Measurements from ENCODE around the gene PRELID3B. TPM values are rescaled to one million over a fixed set of nuclear protein-coding genes. Genes with fewer than 3 reads are reported as not detected.
A peak's percentile ranks its signal among the peaks of the same experiment; 100 is the strongest.
"Not testable (repeated sequence)": the region's sequence is repeated elsewhere in the genome, so short reads cannot be mapped to it uniquely, and the experiment has no call there.

Gene PRELID3B
- total RNA-seq, 1 donor from 2014 or later, result 93.8 TPM

DNA sequence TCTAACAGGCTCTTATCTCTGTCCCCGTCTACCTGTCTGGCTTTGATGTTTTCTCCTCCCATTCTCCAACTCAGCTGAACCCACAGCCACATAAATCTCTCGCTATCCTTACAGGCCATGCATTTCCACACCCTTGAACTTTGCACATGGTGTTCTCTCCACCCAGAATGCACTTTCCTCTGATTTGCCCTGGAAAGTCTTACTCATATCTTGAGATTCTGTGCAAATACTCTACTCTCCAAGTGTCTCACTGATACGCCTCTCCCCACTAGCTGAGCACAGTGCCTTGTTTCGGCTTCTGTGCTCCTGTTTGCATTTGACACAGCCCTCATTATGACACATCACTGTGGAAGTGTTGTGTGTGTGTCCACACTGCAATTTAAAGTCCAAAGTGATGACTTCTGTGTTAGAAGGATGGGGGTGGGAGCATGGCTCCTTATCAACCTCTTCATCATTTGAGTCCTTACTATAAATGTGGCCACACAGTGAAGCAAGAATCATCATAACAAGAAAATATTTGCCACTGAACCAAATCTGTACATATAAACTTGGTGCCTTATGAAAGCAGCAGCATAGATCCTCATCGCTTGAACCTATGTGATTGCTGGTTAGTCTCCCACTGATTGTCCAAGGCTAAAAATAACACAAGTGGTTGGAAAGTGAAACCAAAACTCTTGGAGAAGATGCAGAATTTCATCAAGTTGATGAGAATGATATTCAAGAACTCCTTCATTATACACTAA lies 5.5 kb upstream of the PRELID3B start:
- no peak for DNase-seq

- DNase-seq, result no peak
Observed at GRCh38 chr20:59046862-59047261, 4.3 kb upstream of the PRELID3B start.

- no peak for DNase-seq
Observed at GRCh38 chr20:59044796-59045195, 2.2 kb upstream of the PRELID3B start.

- DNase-seq, result no peak
Observed at GRCh38 chr20:59044295-59044694, 1.7 kb upstream of the PRELID3B start.

GRCh38 chr20:59043698-59044097 lies 1.1 kb upstream of the PRELID3B start:
- DNase-seq, result no peak

GRCh38 chr20:59042796-59043631 lies 428 bp upstream of the PRELID3B start:
- DNase-seq, result peak; percentile 96

DNA sequence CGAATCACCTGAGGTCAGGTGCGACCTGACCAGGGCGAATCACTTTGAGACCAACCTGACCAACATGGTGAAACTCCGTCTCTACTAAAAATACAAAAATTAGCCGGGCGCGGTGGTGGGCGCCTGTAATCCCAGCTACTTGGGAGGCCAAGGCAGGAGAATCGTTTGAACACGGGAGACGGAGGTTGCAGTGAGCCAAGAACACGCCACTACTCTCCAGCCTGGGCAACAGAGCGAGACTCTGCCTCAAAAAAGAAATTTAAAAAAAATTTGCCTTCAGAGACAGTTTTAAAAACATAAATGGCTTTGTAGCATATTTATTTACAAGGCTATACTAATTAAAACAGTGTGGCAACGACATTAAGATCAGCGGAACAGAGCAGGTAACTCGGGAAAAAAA lies 1.1 kb downstream of the PRELID3B start:
- DNase-seq, result not testable (repeated sequence)

DNA sequence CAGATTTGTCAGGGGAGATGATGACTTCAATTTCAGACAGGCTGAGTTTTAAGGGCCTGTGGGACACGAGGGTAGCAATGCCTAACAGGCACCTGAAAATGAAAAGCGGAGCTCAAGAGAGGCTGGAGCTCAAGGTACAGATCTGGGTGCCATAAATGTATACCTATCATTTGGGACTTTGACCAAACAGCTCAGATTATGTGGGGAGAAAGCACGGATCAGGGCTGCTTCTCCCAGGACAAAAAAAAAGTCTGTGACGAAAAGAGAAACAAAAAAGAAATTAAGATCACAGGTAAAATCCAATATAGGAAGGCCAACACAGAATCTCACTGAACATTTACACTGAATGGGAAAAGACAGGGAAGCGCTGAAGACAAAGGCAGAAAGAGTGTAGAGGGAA lies 1.9 kb downstream of the PRELID3B start:
- no peak for DNase-seq

DNA sequence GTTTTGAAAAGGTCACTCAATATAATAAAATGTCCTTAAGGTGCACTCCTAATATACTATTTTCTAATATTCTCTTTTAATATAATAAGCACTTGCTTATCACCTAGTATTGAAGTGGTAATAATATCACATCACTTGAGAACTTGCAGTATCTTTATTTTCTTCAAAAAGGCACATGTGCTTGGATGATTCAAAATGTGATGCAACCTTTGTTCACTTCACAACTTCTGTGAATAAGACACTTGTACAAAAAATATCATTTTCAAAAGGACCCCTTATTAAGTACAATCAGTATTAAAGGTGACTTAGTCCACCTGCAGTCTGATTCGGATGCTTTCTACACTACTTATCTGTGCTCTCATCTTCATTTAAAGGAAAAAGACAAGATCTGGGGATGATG lies 3.4 kb downstream of the PRELID3B start:
- no peak for DNase-seq

DNA sequence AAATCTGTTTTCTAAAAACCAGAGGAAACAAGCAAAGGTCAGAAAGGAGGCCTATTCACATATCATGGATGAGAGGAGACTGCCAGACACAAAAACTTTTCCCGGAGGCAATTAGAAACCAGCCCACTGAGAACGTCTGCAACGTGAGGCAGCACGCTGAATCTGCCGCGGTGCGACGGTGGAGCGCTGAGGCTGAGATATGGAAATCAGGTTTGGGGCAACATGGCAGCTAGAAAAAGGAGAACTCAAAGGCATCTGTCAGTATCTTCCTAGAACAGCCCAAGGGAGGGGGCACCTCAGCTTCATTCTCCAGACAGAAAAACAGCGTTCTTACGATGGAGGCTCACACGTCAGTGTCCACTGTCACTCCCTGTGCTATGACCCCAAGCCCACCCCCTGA lies 5.2 kb downstream of the PRELID3B start:
- DNase-seq, result no peak

DNA sequence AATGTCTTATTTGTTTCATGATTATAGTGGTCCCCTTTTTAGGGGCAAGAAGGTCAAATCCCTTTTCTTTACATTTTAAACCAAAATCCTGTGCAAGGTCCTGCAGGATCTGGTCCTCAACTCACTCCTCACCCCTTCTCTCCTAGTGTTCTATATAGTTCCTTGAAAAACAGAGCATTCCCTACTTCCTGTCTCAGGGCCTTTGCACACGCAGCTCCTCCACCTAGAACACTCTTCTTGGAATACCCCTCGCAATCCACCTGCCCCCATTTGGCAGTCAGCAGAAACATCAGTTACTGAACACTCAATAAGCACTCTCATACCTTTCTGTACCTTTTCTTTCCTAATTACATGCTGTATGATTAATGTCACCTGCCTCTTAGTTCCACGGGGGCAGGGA lies 7.2 kb downstream of the PRELID3B start:
- no peak for DNase-seq

GRCh38 chr20:59033616-59034165 lies 8.9 kb downstream of the PRELID3B start:
- no peak for DNase-seq

- no peak for DNase-seq
Observed at GRCh38 chr20:59033093-59033492, 9.5 kb downstream of the PRELID3B start.

GRCh38 chr20:59032713-59033059 lies 9.9 kb downstream of the PRELID3B start:
- peak; percentile 60 for DNase-seq

DNA sequence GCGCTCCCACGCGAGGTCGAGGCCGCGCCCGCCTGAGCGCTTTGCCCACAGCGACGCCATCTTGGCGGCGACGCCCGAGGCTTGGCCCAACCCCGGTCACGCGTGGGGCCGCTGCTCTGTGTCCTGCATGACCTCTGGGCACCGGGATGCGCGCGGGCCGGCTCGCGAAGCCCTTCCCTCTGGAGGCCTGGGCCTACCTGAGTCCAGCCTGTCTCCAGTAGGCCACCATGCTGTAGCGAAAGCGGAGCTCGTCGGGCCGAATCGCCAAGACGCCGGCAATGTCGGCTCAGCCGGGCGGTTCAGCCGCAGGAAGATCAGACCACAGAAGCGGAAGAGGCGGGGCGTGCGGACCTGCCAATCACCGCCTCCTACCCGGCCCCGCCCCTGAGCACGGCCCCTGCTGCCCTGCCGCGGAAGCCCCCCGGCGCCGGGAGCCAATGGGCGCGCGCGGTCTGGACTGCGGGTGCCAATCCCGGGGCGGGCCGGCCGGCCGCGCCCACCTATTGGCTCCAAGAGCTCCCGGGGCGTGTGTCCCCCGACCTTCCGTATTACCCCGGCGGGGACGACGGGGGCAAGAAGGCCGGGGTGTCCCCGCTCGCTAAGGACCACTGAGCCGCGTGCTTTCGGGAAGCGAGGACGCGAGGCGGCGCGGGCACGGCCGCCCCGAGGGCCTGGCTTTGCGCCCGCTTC lies 10.4 kb downstream of the PRELID3B start, which contains the start of gene ATP5F1E:
ATP5F1E (minus strand) TSS at position 313 of the 690 bp plus-strand sequence; CDS start at position 229, 84 bp downstream.
- DNase-seq, result peak; percentile 97

DNA sequence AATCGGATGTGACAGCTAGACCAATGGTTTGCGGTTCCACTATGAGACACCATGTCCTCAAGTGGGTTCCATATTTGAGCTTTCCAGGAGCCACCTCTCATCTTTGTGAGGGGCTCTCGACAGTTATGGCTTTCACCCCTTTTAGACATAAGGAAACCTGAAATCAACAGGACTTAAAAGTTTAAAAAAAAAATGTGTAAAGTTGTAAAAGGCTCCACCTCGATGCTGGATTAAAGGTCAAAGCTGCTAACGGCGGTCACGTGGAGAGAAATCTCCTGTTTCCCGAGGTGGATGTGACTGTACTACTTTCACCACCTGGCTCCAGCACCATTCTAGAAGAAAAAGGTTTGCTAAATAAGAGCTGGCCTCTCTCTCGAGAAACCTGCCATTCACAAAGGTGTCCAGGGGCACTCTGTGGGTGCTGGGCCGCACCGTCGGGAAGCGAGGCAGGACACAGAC lies 11.0 kb downstream of the PRELID3B start:
- DNase-seq, result no peak

DNA sequence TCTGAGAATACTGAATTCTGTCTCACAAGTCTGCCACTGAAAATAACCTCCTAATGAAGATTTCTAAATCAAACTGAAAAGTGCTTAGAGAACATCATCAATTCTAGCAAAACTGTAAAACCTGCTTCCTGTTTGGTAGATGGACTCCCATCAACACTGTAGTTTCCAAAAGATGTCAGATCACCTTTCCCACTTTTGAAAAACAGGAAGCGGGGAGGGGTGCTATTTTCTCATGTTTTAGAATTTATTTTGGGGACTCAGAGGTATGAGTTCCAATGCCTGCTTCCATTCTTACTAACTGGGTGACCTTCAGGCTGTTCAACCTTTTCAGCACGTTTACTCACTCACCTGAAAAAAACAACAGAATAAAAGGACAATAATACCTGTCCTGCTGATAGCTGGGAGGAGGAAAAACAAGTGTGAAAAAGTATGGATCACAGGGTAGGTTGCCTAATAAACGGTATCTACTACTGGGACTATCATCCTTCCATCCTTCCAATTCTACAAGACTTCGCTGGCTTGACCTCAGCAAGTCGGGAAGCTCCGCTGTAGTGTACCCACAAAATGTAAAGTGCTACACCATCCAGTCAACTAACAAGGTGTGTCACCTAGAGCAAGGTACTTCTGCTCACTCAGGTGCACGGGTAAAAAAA lies 11.5 kb downstream of the PRELID3B start:
- no peak for DNase-seq

DNA sequence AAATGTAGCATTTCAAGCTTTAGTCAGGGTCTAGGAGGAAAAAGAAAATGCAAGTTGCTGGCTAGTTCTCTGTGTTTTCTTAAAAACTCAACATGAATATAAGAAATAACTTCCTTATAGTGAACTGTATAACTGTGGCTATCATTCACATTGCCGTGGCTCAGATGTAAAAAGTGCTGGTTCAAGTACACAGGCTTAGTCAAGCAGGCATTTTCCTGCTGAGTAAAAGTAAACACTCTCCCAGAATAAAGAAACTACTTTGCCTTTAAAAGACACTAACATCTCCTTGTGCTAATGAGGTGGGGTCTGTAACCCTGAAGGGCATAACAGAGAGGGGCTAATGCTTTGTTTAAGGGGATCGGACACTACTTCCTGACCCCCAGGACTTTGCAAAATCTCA lies 13.8 kb downstream of the PRELID3B start:
- no peak for DNase-seq

DNA sequence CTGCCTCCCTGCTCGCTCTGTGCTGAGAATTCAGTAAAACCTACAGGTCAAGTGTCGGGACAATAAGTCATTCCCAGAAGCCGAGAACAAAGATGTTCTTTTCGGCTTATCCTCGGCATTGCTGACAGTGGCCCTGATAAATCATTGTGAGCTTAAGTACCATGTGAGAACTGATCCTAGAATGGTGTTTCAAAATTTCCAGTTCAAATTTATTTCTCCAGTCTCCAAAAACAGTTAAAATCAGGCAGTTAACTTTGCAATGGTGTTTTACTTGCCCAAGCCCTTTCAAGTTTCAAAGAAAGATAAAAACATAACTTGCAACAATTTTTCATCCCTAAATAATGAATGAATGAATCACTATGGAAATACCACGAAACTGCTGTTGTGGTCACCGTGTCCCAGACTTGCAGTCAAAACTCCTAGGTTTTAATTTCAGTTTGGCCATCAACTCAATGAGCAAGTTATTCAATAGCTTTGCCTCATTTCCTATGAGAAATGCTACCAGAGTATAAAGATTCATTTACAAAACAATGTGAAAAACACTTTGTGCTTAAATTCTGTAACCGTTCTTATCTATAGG lies 14.8 kb downstream of the PRELID3B start:
- DNase-seq, result no peak

DNA sequence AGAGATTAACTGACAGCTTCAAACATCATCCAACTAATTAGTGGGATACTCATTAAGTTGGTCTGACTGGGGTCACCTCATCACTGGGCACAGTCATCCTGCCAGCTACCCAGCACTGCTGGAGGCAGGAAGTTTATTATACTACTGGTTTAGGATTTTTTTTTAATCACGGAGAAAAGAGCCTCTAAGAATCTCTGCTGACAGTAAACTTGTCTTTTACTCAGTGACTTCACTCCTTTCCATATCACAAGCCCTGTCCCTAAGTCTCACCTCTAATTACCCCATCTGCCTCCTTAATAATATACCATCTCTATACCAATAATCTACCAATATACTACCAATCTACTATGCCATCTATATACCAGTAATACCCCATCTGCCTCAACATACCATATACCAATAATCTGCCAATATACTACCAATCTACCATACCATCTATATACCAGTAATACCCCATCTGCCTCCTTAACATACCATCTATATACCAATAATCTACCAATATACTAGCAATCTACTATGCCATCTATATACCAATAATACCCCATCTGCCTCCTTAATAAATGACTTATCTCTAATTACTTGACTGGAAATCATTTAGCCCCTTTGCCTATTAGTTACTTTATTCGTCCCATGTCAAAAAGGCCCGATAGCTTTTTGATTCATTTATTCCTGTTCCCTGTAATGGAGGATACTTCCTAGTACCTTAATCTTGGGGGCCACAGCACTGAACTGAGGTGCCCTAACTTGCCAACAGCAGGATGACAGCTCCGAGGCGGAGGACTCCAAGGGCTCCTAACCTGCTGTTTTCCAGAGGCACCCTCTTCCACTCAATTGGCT lies 15.5 kb downstream of the PRELID3B start:
- no peak for DNase-seq

GRCh38 chr20:59025511-59025910 lies 17.1 kb downstream of the PRELID3B start:
- no peak for DNase-seq

Measured in dermis blood vessel endothelial cell (primary cell).